ENCODE results near the gene MRPL51.

DNA sequence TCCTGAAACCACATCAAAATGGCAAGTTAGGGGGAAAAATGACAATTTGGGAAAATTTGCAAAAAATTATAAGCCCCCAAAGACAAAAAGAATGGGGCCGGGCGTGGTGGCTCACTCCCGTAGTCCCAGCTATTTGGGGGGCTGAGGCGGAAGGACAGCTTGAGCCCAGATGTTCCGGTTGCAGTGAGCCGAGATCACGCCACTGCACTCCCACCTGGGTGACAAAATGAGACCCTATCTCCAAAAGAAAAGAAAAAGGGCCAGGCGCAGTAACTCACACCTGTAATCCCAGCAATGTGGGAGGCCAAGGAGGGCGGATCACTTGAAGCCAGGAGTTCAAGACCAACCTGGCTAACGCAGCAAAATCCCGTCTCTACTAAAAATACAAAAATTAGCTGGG is 20.6 kb downstream of the MRPL51 start:
- TF ChIP-seq TAF1 (IDR thresholded peaks at IDR 0.05; ENCODE audit: low read depth, low read length) (no peak), POLR2A (IDR thresholded peaks at IDR 0.05; ENCODE audit: low read depth, low read length) (no peak), POLR2AphosphoS5 (IDR thresholded peaks at IDR 0.05; ENCODE audit: low read depth, low read length) (no peak)
